Aortic smooth muscle cell (primary cell): ENCODE measurements around the gene E2F1. TPM values are rescaled to one million over a fixed set of nuclear protein-coding genes. Genes with fewer than 3 reads are reported as not detected.

Experiments used
- total RNA-seq: library from RNA; depleted of rRNA; stranded (reverse); fragments of >200 nt; gene quantifications from 2 replicates; pipeline ENCODE4 v1.2.3, GENCODE V29; 2014

Gene E2F1
- total RNA-seq, result 6.0 and 14.1 TPM in 2 replicates

GRCh38 chr20:33686100-33686983 is at the start of gene E2F1:
Gene E2F1, minus strand, starts transcription at chr20:33686385. Its CDS starts 121 bp downstream, at chr20:33686264.

GRCh38 chr20:33731693-33732165 is 45.5 kb upstream of the E2F1 start, which contains the start of gene ZNF341:
Gene ZNF341, plus strand, starts transcription at chr20:33731996. Its CDS starts 26 bp downstream, at chr20:33732022.

GRCh38 chr20:33719989-33720709 is 34.0 kb upstream of the E2F1 start, which contains the start of gene PXMP4:
Gene PXMP4, minus strand, starts transcription at chr20:33720310. Its CDS starts 103 bp downstream, at chr20:33720207.

GRCh38 chr20:33674294-33675135 is 11.7 kb downstream of the E2F1 start, which contains the start of gene NECAB3:
Gene NECAB3, minus strand, starts transcription at chr20:33674428. Its CDS starts 76 bp downstream, at chr20:33674352.

GRCh38 chr20:33666293-33667244 is 19.6 kb downstream of the E2F1 start, which contains the start of gene ACTL10:
Gene ACTL10, plus strand, starts transcription at chr20:33666943. Its CDS starts 555 bp downstream, at chr20:33667498.

GRCh38 chr20:33662172-33662571 is 24.0 kb downstream of the E2F1 start, which contains the start of gene C20orf144:
Gene C20orf144, plus strand, starts transcription at chr20:33662327. Its CDS starts 19 bp downstream, at chr20:33662346.

Other genes starting within 250 kb of the E2F1 start
- 23.9 and 40.4 TPM in 2 replicates for gene SNTA1, start 242.6 kb downstream of the E2F1 start, total RNA-seq
- 3.6 and 4.8 TPM in 2 replicates for gene CBFA2T2, start 196.3 kb downstream of the E2F1 start, total RNA-seq
- 0.12 and 0.13 TPM in 2 replicates for gene C20orf144, start 24.1 kb downstream of the E2F1 start, total RNA-seq
- 2.1 and 2.6 TPM in 2 replicates for gene ACTL10, start 19.4 kb downstream of the E2F1 start, total RNA-seq
- gene NECAB3, start 12.0 kb downstream of the E2F1 start, total RNA-seq, result 14.4 and 15.1 TPM in 2 replicates
- gene PXMP4, start 33.9 kb upstream of the E2F1 start, total RNA-seq, result 6.9 and 7.0 TPM in 2 replicates
- 0.92 and 1.3 TPM in 2 replicates for gene ZNF341, start 45.6 kb upstream of the E2F1 start, total RNA-seq
- gene CHMP4B, start 125.0 kb upstream of the E2F1 start, total RNA-seq, result 38.0 and 58.0 TPM in 2 replicates